ENCODE data around the gene HDHD2.

The HDHD2 gene

DNA sequence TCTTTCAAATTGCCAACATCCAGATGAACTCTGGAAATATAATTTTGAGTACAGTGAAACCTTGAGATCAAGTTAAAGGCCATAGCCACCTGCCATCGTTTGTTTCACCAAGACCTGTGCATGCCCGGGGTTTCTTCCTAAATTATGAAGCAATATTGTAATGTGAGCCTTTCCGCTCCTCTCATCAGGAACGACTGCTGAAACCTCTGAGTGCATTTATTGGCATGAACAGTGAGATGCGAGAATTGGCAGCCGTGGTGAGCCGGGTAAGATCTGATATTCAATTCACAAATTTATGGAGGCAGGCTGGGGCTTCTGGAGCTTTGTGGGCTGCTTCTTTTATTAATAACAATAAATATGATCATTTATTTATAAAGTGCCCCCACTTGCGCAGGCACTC is 87.2 kb downstream of the HDHD2 start:
- no peak for DNase-seq

DNA sequence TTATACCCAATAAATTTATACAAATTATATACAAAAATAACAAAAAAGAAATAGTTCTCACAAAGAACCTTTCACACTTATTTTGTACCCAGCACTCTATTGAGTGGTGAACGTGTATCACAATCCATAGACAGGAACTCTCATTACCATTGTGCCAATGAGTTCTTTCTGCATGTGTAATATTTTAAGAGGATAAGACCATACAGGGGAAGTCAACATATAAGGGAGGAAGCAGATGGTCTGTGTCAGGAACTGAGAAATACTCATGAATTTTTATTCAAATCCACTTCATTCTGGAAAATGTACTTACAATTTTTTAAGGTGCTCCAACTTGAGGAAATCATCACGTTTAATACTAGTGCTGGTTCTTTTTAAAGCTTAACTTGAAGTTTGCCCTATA is 87.8 kb downstream of the HDHD2 start:
- no peak for DNase-seq
